Measurements from ENCODE around the gene UACA.

- TF ChIP-seq CTCF (IDR thresholded peaks at IDR 0.05) (no peak), EP300 (IDR thresholded peaks at IDR 0.05) (no peak)
These were observed 129.4 kb downstream of the UACA start for GRCh38 chr15:70633991-70634390.

All from ovary (tissue), 3 donors.